Left colon (tissue), 2 donors: ENCODE results near the gene TRIM58. TPM values are rescaled to one million over a fixed set of nuclear protein-coding genes. Genes with fewer than 3 reads are reported as not detected.

Source experiments
- total RNA-seq, 2 donors: library from RNA; stranded (reverse); fragmentation: NEBNext Ultra II Directional; extraction: Animal tissue kit (Norgen Biotek cat#: 25700); gene quantifications; one replicate each; pipeline ENCODE4 v1.2.1, GENCODE V29; 2021
- donor health status: DM: no; HTN: no; CAD: no.
- donor health status: DM: yes; HTN: yes; CAD: no.

TRIM58 gene
- total RNA-seq, 2 donors from 2014 or later = 3.9 to 4.2 TPM

Other genes starting within 250 kb of the TRIM58 start
- not detected for gene OR13G1, start 177.4 kb upstream of the TRIM58 start, total RNA-seq
- gene OR6F1, start 140.5 kb upstream of the TRIM58 start, total RNA-seq = not detected
- gene OR14K1, start 118.6 kb upstream of the TRIM58 start, total RNA-seq = under 1 TPM in 1 of 2 donors, not detected in 1; 0.61 TPM
- not detected for gene OR14A2, start 109.0 kb upstream of the TRIM58 start, total RNA-seq
- not detected for gene OR1C1, start 96.6 kb upstream of the TRIM58 start, total RNA-seq
- gene OR14A16, start 33.1 kb upstream of the TRIM58 start, total RNA-seq = not detected
- gene OR11L1, start 15.3 kb upstream of the TRIM58 start, total RNA-seq = not detected
- 1 to 10 TPM; 1.0 to 1.1 TPM for gene OR2W3, start 38.4 kb downstream of the TRIM58 start, total RNA-seq
- under 1 TPM in 1 of 2 donors, not detected in 1; 0.27 TPM for gene OR2T8, start 63.1 kb downstream of the TRIM58 start, total RNA-seq
- gene OR2AJ1, start 67.7 kb downstream of the TRIM58 start, total RNA-seq = not detected
- gene OR2L8, start 91.7 kb downstream of the TRIM58 start, total RNA-seq = not detected
- not detected for gene OR2AK2, start 108.0 kb downstream of the TRIM58 start, total RNA-seq
- not detected for gene OR2L5, start 156.5 kb downstream of the TRIM58 start, total RNA-seq
- gene OR2L2, start 172.9 kb downstream of the TRIM58 start, total RNA-seq = under 1 TPM in 1 of 2 donors, not detected in 1; 0.15 TPM
- not detected for gene OR2L3, start 189.6 kb downstream of the TRIM58 start, total RNA-seq
- not detected for gene OR2L13, start 238.0 kb downstream of the TRIM58 start, total RNA-seq